B cell (primary cell): ENCODE measurements around the gene MAP3K4.

Experiments used
- EZH2 ChIP-seq: IDR thresholded peaks from 2 replicates; pipeline ENCODE4 v1.6.1; 2012; ENCODE audit warnings: borderline replicate concordance, low read depth, mild to moderate bottlenecking, moderate library complexity, low read length; ENCODE audit not compliant: insufficient read depth, poor library complexity, severe bottlenecking
- TF ChIP-seq, protein P1 (sequence below): fragments of 200-600 bp; IDR thresholded peaks from one replicate; pipeline ENCODE4 v1.8.0; 2022; ENCODE audit warnings: antibody characterized with exemption, mild to moderate bottlenecking

DNA sequence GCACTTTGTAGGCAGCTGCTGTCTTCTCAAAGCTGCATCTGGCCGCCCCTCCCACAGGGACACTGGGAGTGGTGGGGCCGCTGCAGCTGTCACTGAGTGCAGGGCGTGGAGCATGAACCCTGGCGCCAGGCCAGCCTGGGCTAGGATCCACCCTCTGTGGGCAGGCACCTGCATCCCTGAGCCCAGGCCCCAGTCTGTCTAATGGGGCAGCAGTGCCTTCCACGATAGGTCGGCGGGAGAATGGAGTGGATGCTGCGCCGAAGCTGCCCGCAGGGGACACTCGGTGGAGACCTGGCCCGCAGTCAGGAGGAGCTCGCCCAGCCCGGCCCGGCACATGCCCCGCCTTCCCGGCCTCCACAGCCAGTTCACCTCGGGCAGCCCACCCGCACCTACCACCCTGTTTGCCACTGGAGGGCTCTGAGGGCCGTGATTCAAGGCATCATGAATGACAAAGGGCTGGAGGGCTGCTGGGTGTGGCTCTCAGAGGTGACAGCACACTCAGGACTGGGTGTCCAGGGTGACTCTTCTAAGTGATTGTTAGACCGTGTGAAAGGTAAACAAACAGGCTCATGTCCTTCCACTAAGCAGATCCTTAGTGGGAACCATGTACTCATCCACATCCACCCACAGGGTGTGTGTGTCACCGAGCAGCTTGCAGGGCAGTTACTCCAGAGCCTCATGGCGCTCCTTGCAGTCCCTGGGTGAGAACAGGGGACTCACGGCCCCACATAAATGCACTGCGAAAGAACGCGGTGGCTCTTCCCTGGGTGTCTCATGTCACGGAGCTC is 148.4 kb downstream of the MAP3K4 start:
- TF ChIP-seq, protein P1, sequence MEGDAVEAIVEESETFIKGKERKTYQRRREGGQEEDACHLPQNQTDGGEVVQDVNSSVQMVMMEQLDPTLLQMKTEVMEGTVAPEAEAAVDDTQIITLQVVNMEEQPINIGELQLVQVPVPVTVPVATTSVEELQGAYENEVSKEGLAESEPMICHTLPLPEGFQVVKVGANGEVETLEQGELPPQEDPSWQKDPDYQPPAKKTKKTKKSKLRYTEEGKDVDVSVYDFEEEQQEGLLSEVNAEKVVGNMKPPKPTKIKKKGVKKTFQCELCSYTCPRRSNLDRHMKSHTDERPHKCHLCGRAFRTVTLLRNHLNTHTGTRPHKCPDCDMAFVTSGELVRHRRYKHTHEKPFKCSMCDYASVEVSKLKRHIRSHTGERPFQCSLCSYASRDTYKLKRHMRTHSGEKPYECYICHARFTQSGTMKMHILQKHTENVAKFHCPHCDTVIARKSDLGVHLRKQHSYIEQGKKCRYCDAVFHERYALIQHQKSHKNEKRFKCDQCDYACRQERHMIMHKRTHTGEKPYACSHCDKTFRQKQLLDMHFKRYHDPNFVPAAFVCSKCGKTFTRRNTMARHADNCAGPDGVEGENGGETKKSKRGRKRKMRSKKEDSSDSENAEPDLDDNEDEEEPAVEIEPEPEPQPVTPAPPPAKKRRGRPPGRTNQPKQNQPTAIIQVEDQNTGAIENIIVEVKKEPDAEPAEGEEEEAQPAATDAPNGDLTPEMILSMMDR, result no peak
- no peak for TF ChIP-seq EZH2
